ENCODE measurements around the gene FKBP14.

- TF ChIP-seq, protein P1, sequence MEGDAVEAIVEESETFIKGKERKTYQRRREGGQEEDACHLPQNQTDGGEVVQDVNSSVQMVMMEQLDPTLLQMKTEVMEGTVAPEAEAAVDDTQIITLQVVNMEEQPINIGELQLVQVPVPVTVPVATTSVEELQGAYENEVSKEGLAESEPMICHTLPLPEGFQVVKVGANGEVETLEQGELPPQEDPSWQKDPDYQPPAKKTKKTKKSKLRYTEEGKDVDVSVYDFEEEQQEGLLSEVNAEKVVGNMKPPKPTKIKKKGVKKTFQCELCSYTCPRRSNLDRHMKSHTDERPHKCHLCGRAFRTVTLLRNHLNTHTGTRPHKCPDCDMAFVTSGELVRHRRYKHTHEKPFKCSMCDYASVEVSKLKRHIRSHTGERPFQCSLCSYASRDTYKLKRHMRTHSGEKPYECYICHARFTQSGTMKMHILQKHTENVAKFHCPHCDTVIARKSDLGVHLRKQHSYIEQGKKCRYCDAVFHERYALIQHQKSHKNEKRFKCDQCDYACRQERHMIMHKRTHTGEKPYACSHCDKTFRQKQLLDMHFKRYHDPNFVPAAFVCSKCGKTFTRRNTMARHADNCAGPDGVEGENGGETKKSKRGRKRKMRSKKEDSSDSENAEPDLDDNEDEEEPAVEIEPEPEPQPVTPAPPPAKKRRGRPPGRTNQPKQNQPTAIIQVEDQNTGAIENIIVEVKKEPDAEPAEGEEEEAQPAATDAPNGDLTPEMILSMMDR (IDR thresholded peaks at IDR 0.05; ENCODE audit: insufficient read depth, low read depth, low read length): no peak
- no peak for TF ChIP-seq EZH2 (IDR thresholded peaks at IDR 0.05; ENCODE audit: insufficient read depth, low read length)
Measured at GRCh38 chr7:29970158-29970557, 56.3 kb downstream of the FKBP14 start.

Data from astrocyte (in vitro differentiated cells and primary cell).